ENCODE data around the gene CGB5.

The CGB5 gene

GRCh38 chr19:49059053-49059452 is 15.4 kb downstream of the CGB5 start:
- no peak for DNase-seq

GRCh38 chr19:49061000-49061399 is 17.4 kb downstream of the CGB5 start:
- no peak for DNase-seq

- no peak for DNase-seq
Observed at GRCh38 chr19:49061445-49061844, 17.8 kb downstream of the CGB5 start.

GRCh38 chr19:49064029-49064629 is 20.5 kb downstream of the CGB5 start:
- peak; percentile 84 for DNase-seq

- peak; percentile 95 for DNase-seq
Observed at GRCh38 chr19:49064768-49065611, 21.3 kb downstream of the CGB5 start, which contains the start of gene NTF4. TSS of gene NTF4 (minus strand) at chr19:49064818. CDS start at chr19:49061997, 2,821 bp downstream.

GRCh38 chr19:49065905-49066512 is 22.4 kb downstream of the CGB5 start:
- DNase-seq = no peak

- DNase-seq = no peak
Observed at GRCh38 chr19:49067554-49067953, 23.9 kb downstream of the CGB5 start.

- DNase-seq = no peak
Observed at GRCh38 chr19:49069026-49069425, 25.4 kb downstream of the CGB5 start.

- no peak for DNase-seq
Observed at GRCh38 chr19:49070416-49070815, 26.8 kb downstream of the CGB5 start.

- peak; percentile 79 for DNase-seq
Observed at GRCh38 chr19:49071860-49072547, 28.4 kb downstream of the CGB5 start.

- DNase-seq = peak; percentile 77
Observed at GRCh38 chr19:49073514-49074378, 30.1 kb downstream of the CGB5 start.

GRCh38 chr19:49074869-49075268 is 31.2 kb downstream of the CGB5 start:
- peak; percentile 69 for DNase-seq

GRCh38 chr19:49080392-49080791 is 36.7 kb downstream of the CGB5 start:
- no peak for DNase-seq

- no peak for DNase-seq
Observed at GRCh38 chr19:49081273-49081672, 37.6 kb downstream of the CGB5 start.

- DNase-seq = no peak
Observed at GRCh38 chr19:49084206-49085019, 40.8 kb downstream of the CGB5 start.

- peak; percentile 100 for DNase-seq
Observed at GRCh38 chr19:49085020-49085867, 41.6 kb downstream of the CGB5 start, which contains the start of gene SNRNP70. TSS of gene SNRNP70 (plus strand) at chr19:49085451. CDS start at chr19:49086415, 964 bp downstream.

- no peak for DNase-seq
Observed at GRCh38 chr19:49085868-49086232, 42.2 kb downstream of the CGB5 start.

- no peak for DNase-seq
Observed at GRCh38 chr19:49086296-49086695, 42.6 kb downstream of the CGB5 start.

- no peak for DNase-seq
Observed at GRCh38 chr19:49091391-49092038, 47.9 kb downstream of the CGB5 start.

GRCh38 chr19:49092686-49093085 is 49.0 kb downstream of the CGB5 start:
- DNase-seq = no peak

Data from islet precursor cell (in vitro differentiated cells).